GM18951 (cell line): Measurements from ENCODE around the gene MAP3K10.

Experiments
- POLR2A ChIP-seq: IDR thresholded peaks from 4 replicates; pipeline ENCODE4 v1.6.1; 2011; ENCODE audit warnings: mild to moderate bottlenecking; ENCODE audit not compliant: insufficient read length, insufficient read depth; ENCODE audit errors: extremely low read depth
- in situ Hi-C: fragments of 300-500 bp; cut with MboI; formaldehyde crosslinking; loops from one replicate; pipeline ENCODE4 v1.12.0; 2022; ENCODE audit warnings: low sequenced_read_pairs, mixed read lengths, inconsistent platforms; ENCODE audit not compliant: unreplicated experiment

Gene MAP3K10

DNA sequence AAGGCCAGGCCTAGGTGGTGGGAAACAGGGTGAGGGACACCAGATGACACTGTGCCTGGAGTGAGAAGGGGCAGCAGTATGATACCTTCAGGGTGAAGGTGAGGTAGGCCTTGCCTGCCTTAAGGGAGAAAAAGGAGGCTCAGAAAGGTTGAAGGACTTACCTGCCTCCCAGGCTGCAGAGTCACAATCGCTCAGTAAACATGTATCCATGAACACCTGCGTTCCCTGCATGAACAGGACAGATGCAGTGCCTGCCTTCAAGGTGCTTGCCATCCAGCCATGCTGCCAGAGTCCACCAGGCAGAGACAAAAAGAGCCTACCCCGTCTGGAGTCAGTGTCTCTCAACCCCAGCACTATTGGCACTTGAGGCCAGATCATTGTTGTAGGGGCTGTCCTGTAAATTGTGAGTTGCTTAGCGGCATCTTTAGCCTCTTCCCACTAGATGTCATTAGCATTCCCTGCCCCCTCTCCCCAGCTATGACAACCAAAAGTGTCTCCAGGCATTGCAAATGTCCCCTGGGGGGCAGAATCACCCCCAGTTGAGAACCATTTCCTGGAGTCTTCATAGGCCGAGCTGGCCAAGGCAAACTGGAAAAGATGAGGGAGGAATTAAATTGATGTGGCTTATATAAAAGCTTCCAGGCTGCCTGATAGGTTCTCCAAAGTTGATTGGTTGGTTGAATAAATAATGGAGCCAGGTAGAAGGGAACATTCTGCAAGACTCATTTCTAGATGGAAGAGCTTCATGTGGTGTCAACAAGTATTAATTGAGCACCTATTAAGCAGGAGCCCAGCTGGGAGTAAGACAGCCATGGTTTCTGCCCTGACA, 1.7 kb downstream of the MAP3K10 start:
- TF ChIP-seq POLR2A = no peak
- in situ Hi-C loops = no loop called here

DNA sequence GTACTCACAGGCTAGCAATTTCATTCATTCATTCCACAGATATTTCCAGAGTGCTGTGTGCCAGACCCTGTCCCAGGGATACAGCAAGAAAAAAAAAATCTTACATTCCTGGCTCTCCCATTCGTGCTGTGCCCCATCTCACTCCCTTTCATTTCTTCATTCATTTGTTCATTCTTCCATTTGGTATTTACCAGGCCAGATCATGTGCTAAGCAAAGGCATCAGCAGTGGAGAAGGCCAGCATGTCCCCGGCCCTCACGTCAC, 2.3 kb downstream of the MAP3K10 start:
- TF ChIP-seq POLR2A = no peak
- in situ Hi-C loops = no loop called here

DNA sequence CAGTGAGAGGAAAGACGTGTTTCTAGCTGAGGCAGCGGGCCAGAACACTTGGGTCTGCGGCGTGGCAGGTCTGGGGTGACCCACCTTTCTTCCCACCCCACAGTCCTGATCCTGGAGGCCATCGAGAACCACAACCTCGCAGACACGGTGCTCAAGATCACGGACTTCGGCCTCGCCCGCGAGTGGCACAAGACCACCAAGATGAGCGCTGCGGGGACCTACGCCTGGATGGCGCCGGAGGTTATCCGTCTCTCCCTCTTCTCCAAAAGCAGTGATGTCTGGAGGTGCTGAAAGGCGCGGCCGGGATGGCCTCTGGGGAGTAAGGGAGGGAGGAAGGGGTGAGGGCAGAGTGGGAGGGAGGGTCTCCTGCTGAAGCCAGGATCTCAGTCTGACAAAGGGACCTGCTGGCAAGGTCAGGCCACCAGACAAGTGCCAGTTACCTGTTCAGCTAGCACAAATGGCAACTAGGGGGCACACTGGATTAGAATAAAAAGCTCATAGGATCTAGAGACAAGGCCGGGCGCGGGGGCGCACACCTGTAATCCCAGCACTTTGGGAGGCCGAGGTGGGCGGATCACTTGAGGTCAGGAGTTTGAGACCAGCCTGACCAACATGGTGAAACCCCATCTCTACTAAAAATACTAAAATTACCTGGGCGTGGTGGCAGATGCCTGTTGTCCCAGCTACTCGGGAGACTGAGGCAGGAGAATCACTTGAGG, 7.2 kb downstream of the MAP3K10 start:
- no peak for TF ChIP-seq POLR2A
- in situ Hi-C loops = no loop called here

DNA sequence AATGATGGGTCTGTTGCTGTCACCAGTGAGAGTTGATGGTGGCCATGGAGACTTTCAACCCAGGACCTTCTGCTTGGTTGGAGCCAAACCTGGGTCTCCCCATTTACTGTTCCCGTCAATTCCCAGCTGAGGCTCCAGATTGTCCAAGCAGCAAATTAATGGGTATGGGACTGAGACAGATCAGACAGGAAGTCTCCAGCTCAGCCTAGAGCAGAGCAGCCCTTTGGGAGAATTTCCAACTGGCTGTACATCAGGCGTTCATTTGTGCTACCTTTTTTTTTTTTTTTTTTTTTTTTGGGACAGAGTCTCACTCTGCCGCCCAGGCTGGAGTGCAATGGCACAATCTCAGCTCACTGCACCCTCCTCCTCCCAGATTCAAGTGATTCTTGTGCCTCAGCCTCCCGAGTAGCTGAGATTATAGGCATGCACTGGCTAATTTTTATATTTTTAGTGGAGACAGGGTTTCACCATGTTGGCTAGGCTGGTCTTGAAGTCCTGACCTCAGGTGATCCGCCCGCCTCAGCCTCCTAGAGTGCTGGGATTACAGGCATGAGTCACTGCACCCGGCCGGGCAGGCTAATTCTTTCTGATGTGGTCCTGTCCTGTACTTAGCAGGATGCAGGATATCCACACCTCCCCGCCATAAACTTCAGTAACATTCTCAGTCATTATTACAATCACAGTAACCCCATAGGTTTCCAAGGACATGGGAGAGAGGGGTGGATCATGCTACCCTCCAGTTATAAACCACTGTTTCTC, 9.3 kb downstream of the MAP3K10 start:
- in situ Hi-C loops = no loop called here
- TF ChIP-seq POLR2A = no peak

GRCh38 chr19:40204381-40204780, 13.2 kb downstream of the MAP3K10 start:
- no peak for TF ChIP-seq POLR2A
- in situ Hi-C loops = no loop called here

DNA sequence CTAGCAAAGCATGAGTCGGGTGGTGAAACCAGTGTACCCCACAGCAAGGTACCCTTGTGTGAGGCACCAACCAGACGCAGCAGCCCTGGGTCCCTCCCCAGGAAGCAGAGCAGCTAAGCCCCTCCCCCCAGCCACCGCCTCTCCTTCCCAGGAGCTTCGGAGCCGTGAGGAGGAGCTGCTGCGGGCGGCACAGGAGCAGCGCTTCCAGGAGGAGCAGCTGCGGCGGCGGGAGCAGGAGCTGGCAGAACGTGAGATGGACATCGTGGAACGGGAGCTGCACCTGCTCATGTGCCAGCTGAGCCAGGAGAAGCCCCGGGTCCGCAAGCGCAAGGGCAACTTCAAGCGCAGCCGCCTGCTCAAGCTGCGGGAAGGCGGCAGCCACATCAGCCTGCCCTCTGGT, 14.5 kb downstream of the MAP3K10 start:
- no peak for TF ChIP-seq POLR2A
- in situ Hi-C loops = no loop called here

- TF ChIP-seq POLR2A = no peak
- in situ Hi-C loops = no loop called here
Measured at GRCh38 chr19:40208602-40209001, 17.4 kb downstream of the MAP3K10 start.

DNA sequence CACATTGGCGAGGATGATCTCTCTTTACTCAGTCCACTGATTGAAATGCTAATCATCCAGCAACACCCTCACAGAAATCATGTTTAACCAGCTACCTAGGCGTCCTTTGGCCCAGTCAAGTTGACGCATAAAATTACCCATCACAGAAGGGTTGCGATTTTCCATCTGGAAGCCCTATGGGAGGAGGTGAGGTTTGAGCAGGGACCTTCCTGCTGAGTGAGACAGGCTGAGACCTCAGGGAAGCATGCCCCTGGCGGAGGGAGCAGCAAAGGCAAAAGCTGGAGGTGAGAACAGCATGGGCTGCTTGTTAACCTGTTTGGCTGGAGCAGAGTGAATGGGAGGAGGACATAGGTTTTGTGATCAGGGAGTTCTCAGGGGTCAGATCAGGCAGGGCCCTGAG, 19.7 kb downstream of the MAP3K10 start:
- no peak for TF ChIP-seq POLR2A
- in situ Hi-C loops = no loop called here

GRCh38 chr19:40213251-40213829, 22.1 kb downstream of the MAP3K10 start:
- no peak for TF ChIP-seq POLR2A
- in situ Hi-C loops = no loop called here

GRCh38 chr19:40213882-40214570, 22.8 kb downstream of the MAP3K10 start:
- in situ Hi-C loops = no loop called here

GRCh38 chr19:40214936-40215335, 23.7 kb downstream of the MAP3K10 start:
- in situ Hi-C loops = no loop called here
- no peak for TF ChIP-seq POLR2A

More at GRCh38 chr19:40213882-40214570, 22.8 kb downstream of the MAP3K10 start:
- no peak for TF ChIP-seq POLR2A

DNA sequence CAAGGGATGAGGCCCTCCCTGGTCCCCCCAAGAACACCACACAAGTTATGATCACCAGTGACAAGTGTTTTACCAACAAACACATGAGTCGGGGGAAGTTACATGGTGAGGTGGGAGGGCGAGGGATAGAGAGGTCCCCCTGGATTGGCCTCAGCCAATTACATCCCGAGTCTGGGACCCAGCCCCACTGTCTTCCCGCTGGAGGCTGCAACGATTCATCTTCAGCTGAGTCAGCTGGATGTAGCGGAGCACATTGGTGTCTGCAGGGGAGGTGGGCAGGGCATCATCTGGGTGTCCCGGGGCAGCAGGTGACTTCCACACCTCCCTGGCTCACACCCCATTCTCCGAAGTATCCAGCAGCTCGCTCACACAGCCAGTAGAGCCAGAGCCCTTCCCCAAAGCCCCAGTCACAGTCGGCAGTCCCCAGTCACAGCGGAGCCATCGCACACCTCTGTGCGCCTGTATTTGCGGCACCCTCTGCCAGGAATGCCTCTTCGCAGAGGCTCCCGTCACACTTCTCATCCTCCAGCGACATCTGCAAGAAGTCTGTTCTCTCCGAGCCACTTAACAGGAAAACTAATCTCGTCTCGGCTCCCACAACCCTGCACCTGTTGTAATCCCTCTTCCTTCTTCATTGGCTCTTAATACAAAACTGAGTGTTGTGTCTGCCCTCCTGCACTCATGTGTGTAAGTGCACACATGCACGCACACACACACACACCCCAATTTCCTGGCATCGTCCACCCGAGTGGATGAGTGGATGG, 25.0 kb downstream of the MAP3K10 start:
- TF ChIP-seq POLR2A = no peak
- in situ Hi-C loops = no loop called here
